Vagina (tissue), 2 donors: ENCODE data around the gene BRPF1.

Source experiments
- POLR2AphosphoS5 ChIP-seq, 2 donors: sonication (generic); formaldehyde crosslinking; IDR thresholded peaks; one replicate each; pipeline ENCODE4 v1.9.0; 2017; ENCODE audit warnings: antibody characterized with exemption in 2 of 2, mild to moderate bottlenecking in 2 of 2, low read depth in 1 of 2; ENCODE audit not compliant: insufficient read depth in 1 of 2
- TF ChIP-seq, protein P1 (sequence below), 3 experiments: fragments of 450-650 bp in 2 of 3; fragments of 200-600 bp in 1 of 3; sonication (generic) in 1 of 3; IDR thresholded peaks; one replicate each; pipeline ENCODE4 v1.5.1; 2017 to 2019; ENCODE audit warnings: antibody characterized with exemption in 3 of 3, mild to moderate bottlenecking in 2 of 3, moderate library complexity in 2 of 3

DNA sequence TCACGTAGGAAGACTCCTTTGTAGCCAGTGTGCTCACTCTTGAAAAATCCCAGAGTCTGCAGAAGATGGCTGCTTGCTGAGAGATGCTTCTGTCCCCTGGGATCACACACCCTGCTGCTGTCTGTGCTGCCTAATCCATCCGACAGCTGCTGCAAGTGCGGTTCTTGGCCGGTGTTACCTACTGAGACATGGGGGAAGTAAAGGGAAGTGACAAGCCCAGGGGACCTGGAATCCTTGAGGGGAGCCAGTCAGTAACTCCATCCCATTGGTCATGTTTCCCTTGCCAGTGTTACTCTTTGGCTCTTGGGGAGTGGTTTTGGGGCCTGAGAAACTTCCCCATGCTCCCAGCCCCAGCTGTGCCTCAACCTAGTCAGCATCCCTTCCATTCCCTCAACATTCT lies 36.2 kb upstream of the BRPF1 start:
- TF ChIP-seq, protein P1, sequence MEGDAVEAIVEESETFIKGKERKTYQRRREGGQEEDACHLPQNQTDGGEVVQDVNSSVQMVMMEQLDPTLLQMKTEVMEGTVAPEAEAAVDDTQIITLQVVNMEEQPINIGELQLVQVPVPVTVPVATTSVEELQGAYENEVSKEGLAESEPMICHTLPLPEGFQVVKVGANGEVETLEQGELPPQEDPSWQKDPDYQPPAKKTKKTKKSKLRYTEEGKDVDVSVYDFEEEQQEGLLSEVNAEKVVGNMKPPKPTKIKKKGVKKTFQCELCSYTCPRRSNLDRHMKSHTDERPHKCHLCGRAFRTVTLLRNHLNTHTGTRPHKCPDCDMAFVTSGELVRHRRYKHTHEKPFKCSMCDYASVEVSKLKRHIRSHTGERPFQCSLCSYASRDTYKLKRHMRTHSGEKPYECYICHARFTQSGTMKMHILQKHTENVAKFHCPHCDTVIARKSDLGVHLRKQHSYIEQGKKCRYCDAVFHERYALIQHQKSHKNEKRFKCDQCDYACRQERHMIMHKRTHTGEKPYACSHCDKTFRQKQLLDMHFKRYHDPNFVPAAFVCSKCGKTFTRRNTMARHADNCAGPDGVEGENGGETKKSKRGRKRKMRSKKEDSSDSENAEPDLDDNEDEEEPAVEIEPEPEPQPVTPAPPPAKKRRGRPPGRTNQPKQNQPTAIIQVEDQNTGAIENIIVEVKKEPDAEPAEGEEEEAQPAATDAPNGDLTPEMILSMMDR (IDR thresholded peaks at IDR 0.05), result no peak
- no peak for TF ChIP-seq POLR2AphosphoS5 (IDR thresholded peaks at IDR 0.05; ENCODE audit: insufficient read depth in 1 of 2, low read depth in 1 of 2)
